Hematopoietic multipotent progenitor cell treated with erythropoietin and hydrocortisone succinate and interleukin-3 and kit ligand, for 15 days (in vitro differentiated cells): ENCODE data around the gene CPEB4.

ENCODE experiments used
- DNase-seq: peaks from one replicate; pipeline ENCODE4 v3.0.0-alpha.2; 2015; ENCODE audit warnings: low spot score

CPEB4 gene

GRCh38 chr5:173973616-173973969, 85.4 kb downstream of the CPEB4 start:
- DNase-seq: no peak

GRCh38 chr5:173974688-173975239, 86.6 kb downstream of the CPEB4 start:
- no peak for DNase-seq

- no peak for DNase-seq
Observed at GRCh38 chr5:173981185-173981761, 93.1 kb downstream of the CPEB4 start.

GRCh38 chr5:173984218-173984617, 96.1 kb downstream of the CPEB4 start:
- DNase-seq: no peak

GRCh38 chr5:173988554-173989431, 100.6 kb downstream of the CPEB4 start, which contains the start of gene C5orf47:
Gene C5orf47 (plus strand): TSS chr5:173989170. CDS start chr5:173989264, 94 bp downstream.
- no peak for DNase-seq

GRCh38 chr5:173989432-173990082, 101.4 kb downstream of the CPEB4 start:
- no peak for DNase-seq

- no peak for DNase-seq
Observed at GRCh38 chr5:173997331-173997730, 109.2 kb downstream of the CPEB4 start.

- DNase-seq: no peak
Observed at GRCh38 chr5:173998531-173998930, 110.4 kb downstream of the CPEB4 start.

- no peak for DNase-seq
Observed at GRCh38 chr5:174000076-174000475, 111.9 kb downstream of the CPEB4 start.

GRCh38 chr5:174003795-174004194, 115.6 kb downstream of the CPEB4 start:
- no peak for DNase-seq

GRCh38 chr5:174008922-174009321, 120.8 kb downstream of the CPEB4 start:
- DNase-seq: no peak

- DNase-seq: no peak
Observed at GRCh38 chr5:174010365-174010764, 122.2 kb downstream of the CPEB4 start.

GRCh38 chr5:174011441-174011840, 123.3 kb downstream of the CPEB4 start:
- no peak for DNase-seq
